Loucy (cell line): ENCODE data around the gene PAPPA2.

Source experiments
- H2AFZ ChIP-seq: fragments of 200-600 bp; sonication (generic); 2 replicates; pipeline ENCODE4 v1.6.0; 2016; ENCODE audit warnings: antibody characterized with exemption, mild to moderate bottlenecking, low read length, moderate library complexity
- H3F3A ChIP-seq: fragments of 200-600 bp; 2 replicates; pipeline ENCODE4 v1.6.0; 2016; ENCODE audit warnings: antibody characterized with exemption, low read depth, mild to moderate bottlenecking
- H3K27me3 ChIP-seq: fragments of 200-600 bp; sonication (generic); 2 replicates; pipeline ENCODE4 v1.6.1; 2014; ENCODE audit warnings: low read length, mild to moderate bottlenecking; ENCODE audit not compliant: insufficient read depth, poor library complexity, severe bottlenecking
- H3K36me3 ChIP-seq: fragments of 200-600 bp; sonication (generic); 2 replicates; pipeline ENCODE4 v1.6.1; 2016; ENCODE audit warnings: low read length; ENCODE audit not compliant: insufficient read depth
- H3K4me1 ChIP-seq: fragments of 200-600 bp; sonication (generic); 2 replicates; pipeline ENCODE4 v1.5.1; 2014; ENCODE audit warnings: low read length, mild to moderate bottlenecking; ENCODE audit not compliant: insufficient read depth, poor library complexity, severe bottlenecking
- H3K4me2 ChIP-seq: fragments of 200-600 bp; sonication (generic); 2 replicates; pipeline ENCODE4 v1.6.0; 2014; ENCODE audit warnings: antibody characterized with exemption, low read length, low read depth, mild to moderate bottlenecking; ENCODE audit not compliant: poor library complexity, severe bottlenecking
- H3K4me3 ChIP-seq: fragments of 200-600 bp; sonication (generic); 2 replicates; pipeline ENCODE4 v1.5.1; 2014; ENCODE audit warnings: low read length, mild to moderate bottlenecking, mixed read lengths; ENCODE audit not compliant: poor library complexity, severe bottlenecking
- H3K79me2 ChIP-seq: fragments of 200-600 bp; sonication (generic); 2 replicates; pipeline ENCODE4 v1.6.1; 2014; ENCODE audit warnings: low read length; ENCODE audit not compliant: insufficient read depth
- H3K9ac ChIP-seq: fragments of 200-600 bp; sonication (generic); 2 replicates; pipeline ENCODE4 v1.6.0; 2014; ENCODE audit warnings: mild to moderate bottlenecking, low read depth, low read length, moderate library complexity; ENCODE audit not compliant: poor library complexity, severe bottlenecking
- H3K9me2 ChIP-seq: fragments of 200-600 bp; sonication (generic); replicated peaks from 2 replicates; pipeline ENCODE4 v1.6.1; 2016; ENCODE audit warnings: low read depth, low read length, mixed read lengths
- H3K9me3 ChIP-seq: fragments of 200-600 bp; sonication (generic); 2 replicates; pipeline ENCODE4 v1.6.1; 2014; ENCODE audit warnings: mild to moderate bottlenecking, antibody characterized with exemption, low read length, low read depth; ENCODE audit not compliant: insufficient read depth
- H4K20me1 ChIP-seq: fragments of 200-600 bp; sonication (generic); 2 replicates; pipeline ENCODE4 v1.6.0; 2014; ENCODE audit warnings: antibody characterized with exemption, low read length, mild to moderate bottlenecking; ENCODE audit not compliant: insufficient read depth, poor library complexity, severe bottlenecking
- CTCF ChIP-seq: fragments of 200-600 bp; sonication (generic); conservative IDR thresholded peaks from 2 replicates; pipeline ENCODE4 v1.5.1; 2014; ENCODE audit warnings: mild to moderate bottlenecking, antibody characterized with exemption, low read length
- EZH2phosphoT487 ChIP-seq: fragments of 200-600 bp; IDR thresholded peaks from 2 replicates; pipeline ENCODE4 v1.6.1; 2018; ENCODE audit warnings: antibody characterized with exemption, mild to moderate bottlenecking, moderate library complexity, borderline replicate concordance

The PAPPA2 gene

GRCh38 chr1:176803042-176803441, 340.1 kb downstream of the PAPPA2 start:
- H3K27me3 ChIP-seq, result no peaks in the 10 kb centered on the region
- no peak overlapping the region for H3K9ac ChIP-seq
- TF ChIP-seq EZH2phosphoT487 (no peak), CTCF (no peak)
- no peaks in the 10 kb centered on the region for H3K36me3 ChIP-seq
- no peaks in the 10 kb centered on the region for H3F3A ChIP-seq
- H3K4me3 ChIP-seq, result no peak overlapping the region
- no peaks in the 10 kb centered on the region for H3K4me1 ChIP-seq
- no peaks in the 10 kb centered on the region for H3K9me3 ChIP-seq
- H3K79me2 ChIP-seq, result no peaks in the 10 kb centered on the region
- no peak overlapping the region for H3K4me2 ChIP-seq
- no peaks in the 10 kb centered on the region for H3K9me2 ChIP-seq
- no peaks in the 10 kb centered on the region for H4K20me1 ChIP-seq
- no peak overlapping the region for H2AFZ ChIP-seq

DNA sequence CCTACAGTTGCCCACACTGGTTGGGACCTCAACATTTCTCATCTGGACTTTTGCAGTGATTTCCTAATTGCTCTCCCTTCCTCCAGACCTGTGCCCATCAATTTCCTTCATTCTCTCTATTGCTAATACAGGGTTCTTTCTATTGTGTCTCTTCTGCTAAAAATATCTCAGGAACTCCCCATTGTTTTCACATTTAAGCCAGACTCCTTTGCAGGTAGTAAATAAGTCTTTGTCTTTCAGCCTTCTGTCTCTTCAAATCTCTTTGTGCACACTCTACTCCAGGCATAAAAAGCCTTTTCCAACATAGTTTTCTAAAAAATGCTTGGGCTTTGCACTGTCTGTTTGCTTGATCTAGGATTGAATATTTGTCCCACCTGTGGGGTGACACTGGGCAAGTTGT, 340.6 kb downstream of the PAPPA2 start:
- Histone ChIP-seq H3K79me2 (no peaks in the 10 kb centered on the region), H3K36me3 (no peaks in the 10 kb centered on the region), H3K9me3 (no peaks in the 10 kb centered on the region), H3K4me3 (no peak overlapping the region), H3K9ac (no peak overlapping the region), H3K27me3 (no peaks in the 10 kb centered on the region), H3K4me1 (no peaks in the 10 kb centered on the region), H2AFZ (no peak overlapping the region), H3K4me2 (no peak overlapping the region), H4K20me1 (no peaks in the 10 kb centered on the region), H3F3A (no peaks in the 10 kb centered on the region), H3K9me2 (no peaks in the 10 kb centered on the region)
- TF ChIP-seq EZH2phosphoT487 (no peak), CTCF (no peak)

DNA sequence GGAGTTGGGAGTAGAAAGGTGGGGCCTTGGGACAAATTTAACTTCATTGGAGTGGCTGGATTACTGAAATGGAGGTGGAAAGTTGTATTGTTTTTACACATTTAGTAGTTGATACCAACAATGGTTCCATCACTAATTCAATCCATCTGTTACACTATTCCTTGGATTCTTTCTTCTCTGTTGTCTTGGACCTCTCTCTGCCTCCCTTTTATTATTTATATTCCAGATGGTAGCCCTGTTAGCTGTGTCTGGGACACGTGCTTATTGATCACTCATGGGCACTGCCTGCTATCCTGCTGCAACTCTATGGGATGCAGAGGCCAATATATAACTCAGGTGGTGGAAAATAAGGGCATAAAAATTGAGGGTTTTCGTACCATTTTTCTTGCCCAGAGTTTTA, 346.3 kb downstream of the PAPPA2 start:
- H3K27me3 ChIP-seq, result no peaks in the 10 kb centered on the region
- no peaks in the 10 kb centered on the region for H3K9me3 ChIP-seq
- no peak overlapping the region for H3K9ac ChIP-seq
- H4K20me1 ChIP-seq, result no peaks in the 10 kb centered on the region
- no peaks in the 10 kb centered on the region for H3K36me3 ChIP-seq
- no peak overlapping the region for H2AFZ ChIP-seq
- no peak overlapping the region for H3K4me3 ChIP-seq
- no peak for TF ChIP-seq EZH2phosphoT487
- no peak for TF ChIP-seq CTCF
- no peak overlapping the region for H3K4me2 ChIP-seq
- H3F3A ChIP-seq, result no peaks in the 10 kb centered on the region
- no peaks in the 10 kb centered on the region for H3K9me2 ChIP-seq
- H3K4me1 ChIP-seq, result no peaks in the 10 kb centered on the region
- no peaks in the 10 kb centered on the region for H3K79me2 ChIP-seq
